Adipose tissue (tissue), 3 donors: ENCODE results near the gene NOSTRIN. TPM values are rescaled to one million over a fixed set of nuclear protein-coding genes. Genes with fewer than 3 reads are reported as not detected.

ENCODE experiments used
- H3K27ac ChIP-seq: one replicate; pipeline ENCODE4 v1.5.1; 2013; ENCODE audit warnings: low read depth, low read length
- WGBS, 3 donors: extraction: QIAGEN DNeasy Blood & Tissue Kit; methylation state at CpG; one replicate each; pipeline ENCODE4 v1.1.7; 2013; 5-methylcytosine and 5-hydroxymethylcytosine counted together
- polyA plus RNA-seq, 3 donors: library from polyadenylated mRNA; stranded (reverse); fragments of 200-250 nt; gene quantifications; one replicate each; pipeline ENCODE4 v1.2.3, GENCODE V29; 2013
- donor health status: healthy with polysubstance abuse.
- donor health status: Bipolar disorder and iron deficiency.
- donor health status: healthy.

Gene NOSTRIN
- polyA plus RNA-seq, 3 donors = 15.0 to 54.1 (median 21.0) TPM

DNA sequence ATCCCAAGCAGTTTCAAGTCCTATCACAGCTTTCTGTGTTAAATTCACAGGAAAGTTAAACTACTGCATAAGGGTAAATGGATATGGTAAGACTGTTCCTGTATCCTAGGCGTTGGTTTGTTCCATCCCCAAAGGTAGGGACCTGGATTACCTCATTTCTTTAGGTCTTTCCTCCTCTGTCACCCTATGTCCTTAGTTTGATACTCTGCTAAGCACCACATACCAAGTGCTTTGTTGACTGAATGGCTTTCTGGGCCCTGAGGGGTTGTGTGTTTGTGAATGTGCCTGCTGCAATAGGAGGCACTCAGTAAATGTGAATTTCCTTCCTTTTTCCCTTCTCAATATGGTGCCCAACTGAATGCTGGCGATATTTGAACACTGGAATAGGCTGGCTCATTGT is 7.8 kb downstream of the NOSTRIN start:
- no peak overlapping the region for H3K27ac ChIP-seq
- WGBS, 3 donors = 86 to 95% (median 89%) methylated on average over 2 of the region's 2 CpGs

DNA sequence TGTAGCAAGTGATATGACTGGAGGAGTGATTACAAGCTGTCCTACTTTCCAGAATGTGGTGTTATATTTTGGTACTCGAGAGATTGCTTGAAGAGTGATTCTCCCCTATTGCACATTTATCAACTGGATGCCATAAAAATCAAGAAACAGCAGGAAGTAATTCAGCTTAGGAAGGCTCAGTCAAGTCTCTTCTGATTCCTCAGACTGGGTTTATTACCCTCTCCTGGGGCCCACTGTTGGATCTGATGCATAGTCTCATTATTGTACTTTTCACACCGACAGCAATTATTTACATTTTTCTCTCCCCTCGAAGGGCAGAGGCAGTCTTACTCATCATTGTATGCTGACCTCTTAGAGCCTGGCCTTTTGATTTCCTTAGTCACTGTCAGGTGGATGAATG is 9.3 kb downstream of the NOSTRIN start:
- WGBS, 3 donors = 66 to 72% (median 70%) methylated on average over 3 of the region's 3 CpGs
- no peak overlapping the region for H3K27ac ChIP-seq

DNA sequence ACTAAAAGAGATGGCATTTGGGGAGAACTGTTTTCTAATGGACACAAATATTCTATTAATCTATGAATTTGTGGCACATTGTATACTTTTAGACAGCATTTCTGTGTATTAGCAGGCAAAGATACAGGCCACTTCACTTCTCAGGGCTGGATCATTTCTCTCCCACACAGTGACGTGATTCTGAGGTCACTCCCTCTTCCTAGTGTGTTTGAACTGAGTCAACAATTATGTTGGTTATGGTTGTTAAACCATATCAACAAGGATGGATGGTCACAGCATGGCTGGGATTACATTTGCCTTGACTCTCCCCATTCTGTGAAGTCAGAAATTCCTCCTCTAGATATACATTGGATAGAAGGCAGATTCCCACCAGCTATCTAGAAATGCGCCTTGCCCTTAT is 11.6 kb downstream of the NOSTRIN start:
- no peak overlapping the region for H3K27ac ChIP-seq
- 85 to 94% (median 87%) methylated on average over 2 of the region's 2 CpGs for WGBS, 3 donors

DNA sequence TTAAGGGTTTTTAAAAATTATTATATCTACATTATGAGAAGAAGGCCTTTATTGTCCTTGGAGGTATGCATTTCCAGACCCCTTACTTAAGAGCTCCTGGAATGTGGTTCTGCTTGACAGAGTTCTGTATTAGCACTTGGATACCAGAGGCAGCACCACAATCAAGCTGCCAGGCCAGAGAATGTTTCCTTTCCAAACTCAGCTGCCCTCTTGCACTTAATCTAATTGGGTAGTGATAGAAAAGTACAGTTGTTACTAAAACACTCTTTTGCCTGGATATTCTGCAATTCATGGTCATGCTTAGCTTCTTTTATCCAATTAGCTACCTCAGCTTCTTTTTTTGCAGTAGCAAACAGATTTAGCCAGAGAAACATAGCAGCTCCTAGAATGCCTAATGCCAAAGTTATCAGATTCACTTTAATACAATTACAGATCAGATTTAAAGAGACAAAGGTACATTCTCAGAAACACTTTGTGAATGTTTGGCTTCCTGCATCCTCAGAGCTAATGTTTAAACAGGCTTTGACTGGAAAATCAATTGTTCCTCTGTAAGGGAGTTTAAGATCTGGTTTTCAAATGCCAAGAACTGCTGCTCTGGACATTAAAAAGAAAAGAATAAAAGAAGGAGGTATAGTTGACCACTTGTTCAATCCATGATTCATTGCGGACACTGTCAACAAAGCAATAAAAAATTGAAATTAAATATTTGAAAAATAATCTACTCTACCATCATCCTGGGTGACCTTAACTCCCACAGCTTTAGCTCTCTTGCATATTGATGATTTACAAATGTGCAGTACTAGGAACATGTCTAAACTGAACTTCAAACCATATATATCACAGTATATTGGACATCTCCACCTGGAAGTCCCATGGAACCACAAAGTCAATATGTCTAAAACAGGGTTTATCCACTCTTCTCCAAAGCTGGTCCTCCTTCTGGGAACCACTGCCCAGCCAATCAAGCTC is 12.8 kb downstream of the NOSTRIN start:
- no peak overlapping the region for H3K27ac ChIP-seq

DNA sequence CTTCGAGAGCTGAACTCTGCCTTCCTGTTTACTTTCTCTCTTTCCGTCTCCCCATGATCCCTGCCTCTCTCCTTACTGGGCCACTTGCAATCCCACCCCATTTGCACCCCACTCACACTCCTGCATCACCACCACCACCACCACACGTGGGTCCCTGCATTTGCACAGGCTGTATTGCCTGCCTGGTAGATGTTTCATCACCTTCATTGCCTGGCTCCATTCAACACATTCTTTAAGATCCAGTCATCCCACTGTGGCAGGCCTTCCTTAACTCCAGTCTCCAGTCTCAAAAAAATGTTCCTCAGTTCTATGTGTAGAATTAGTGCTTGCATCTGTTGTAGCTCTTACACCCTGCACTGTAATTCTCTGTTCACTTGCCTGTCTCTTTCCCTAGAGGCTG is 13.9 kb downstream of the NOSTRIN start:
- no peak overlapping the region for H3K27ac ChIP-seq
- WGBS, 3 donors = 82 to 84% (median 84%) methylated on average over 3 of the region's 3 CpGs

More for the DNA sequence above, 12.8 kb downstream of the NOSTRIN start:
- 36 to 97% (median 90%) methylated on average over 1 of the region's 1 CpG for WGBS, 3 donors

DNA sequence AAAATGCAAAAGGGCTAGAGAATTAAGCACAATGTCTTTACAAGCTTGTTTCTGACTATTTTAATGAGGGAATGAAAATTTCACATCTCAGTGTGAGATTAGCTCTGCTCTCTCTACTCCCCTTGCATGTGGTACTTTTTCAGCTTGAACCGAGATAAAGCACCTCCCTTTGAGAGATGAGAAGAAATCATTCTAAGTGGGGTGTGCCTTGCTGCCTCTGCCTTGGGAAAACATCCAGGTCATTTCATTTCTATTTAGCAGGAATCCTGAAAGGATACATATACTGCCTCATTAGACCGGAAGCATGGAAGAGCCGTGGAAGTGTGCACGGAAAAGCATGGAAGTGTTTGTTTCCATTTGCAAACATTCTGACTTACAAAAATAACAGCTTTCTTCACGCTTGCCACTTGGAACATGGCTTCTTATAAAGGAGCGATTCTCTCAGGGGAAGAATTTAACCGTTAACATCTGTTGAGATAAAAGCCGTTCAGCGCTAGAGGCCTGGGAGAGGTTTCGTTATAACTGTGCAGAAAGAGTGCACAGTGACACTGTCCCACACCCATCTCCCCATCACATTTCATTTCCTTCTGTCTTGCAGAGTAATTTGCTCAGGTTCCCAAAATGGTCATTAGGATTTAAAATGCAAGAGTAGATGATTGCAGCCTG is 16.7 kb downstream of the NOSTRIN start:
- 42 to 61% (median 48%) methylated on average over 10 of the region's 10 CpGs for WGBS, 3 donors
- no peak overlapping the region for H3K27ac ChIP-seq

DNA sequence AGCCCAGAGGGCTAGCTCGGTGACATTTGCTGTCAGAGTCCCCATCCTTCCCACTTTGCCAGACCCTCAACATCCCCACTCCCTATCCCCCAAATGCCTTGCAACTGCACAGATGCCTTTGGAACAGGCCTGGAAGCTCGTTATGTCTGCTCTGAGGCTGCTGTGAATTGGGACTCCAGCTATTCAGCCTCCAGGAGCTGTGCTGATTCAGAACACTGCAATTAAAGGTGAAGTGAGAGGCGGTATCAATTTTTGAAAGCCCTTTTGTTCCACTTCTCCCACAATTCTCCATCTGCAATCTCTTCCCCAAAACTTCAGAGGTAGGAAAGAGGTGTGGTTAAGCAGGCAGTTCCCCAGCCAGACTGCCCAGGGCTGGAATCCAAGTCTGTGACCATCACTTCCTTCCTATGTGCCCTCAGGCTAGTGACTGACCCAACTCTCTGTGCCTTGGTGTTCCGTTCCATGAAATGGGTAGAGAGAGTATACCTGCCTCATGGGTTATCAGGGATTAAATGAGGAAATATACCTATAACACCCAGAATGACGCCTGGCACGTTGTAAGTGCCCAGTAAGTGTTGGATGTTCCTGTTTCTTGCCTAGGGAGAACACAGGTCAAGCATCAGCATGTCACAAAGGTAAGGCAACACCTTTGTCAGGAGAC is 17.5 kb downstream of the NOSTRIN start:
- 87 to 95% (median 88%) methylated on average over 6 of the region's 6 CpGs for WGBS, 3 donors
- H3K27ac ChIP-seq = no peak overlapping the region

DNA sequence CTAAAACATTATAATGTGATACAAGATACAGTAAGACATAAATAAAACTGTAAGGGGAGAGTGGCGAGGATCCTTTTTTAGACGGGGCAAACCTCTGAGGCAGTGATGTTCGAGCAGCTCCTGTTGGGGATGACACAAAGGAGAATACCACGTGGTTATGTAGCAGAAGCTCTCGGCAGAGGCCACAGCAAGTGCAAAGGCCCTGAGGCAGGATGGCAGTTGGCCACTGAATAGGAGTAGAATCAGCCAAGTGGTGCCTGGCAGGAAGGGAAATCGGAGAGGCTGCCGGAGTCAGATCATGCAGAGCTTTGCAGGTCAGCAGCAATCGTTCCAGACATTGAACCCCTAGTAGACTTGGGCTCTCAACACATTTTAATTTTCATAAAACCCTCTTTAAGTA is 19.1 kb downstream of the NOSTRIN start:
- 82 to 94% (median 91%) methylated on average over 8 of the region's 8 CpGs for WGBS, 3 donors
- no peak overlapping the region for H3K27ac ChIP-seq

DNA sequence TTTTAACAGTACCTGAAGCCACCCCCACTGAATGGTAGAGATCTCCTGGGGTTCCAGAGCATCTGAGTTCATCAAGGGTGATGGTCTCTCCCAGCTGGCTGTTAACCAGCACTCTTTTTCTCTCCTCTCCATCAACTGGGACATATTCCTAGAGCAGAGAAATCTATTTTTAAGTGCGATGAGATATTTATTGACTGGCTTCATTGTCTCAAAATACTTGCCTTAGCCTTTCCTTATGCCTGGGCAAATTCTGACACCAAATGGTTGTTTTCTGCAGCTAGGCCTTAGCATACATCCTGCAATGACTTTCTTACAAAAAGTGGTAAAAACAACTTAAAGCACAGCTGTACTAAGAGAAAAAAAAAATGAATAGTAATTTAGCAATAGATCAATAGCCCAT is 19.6 kb downstream of the NOSTRIN start:
- WGBS, 3 donors = 82 to 93% (median 86%) methylated on average over 1 of the region's 1 CpG
- no peak overlapping the region for H3K27ac ChIP-seq

DNA sequence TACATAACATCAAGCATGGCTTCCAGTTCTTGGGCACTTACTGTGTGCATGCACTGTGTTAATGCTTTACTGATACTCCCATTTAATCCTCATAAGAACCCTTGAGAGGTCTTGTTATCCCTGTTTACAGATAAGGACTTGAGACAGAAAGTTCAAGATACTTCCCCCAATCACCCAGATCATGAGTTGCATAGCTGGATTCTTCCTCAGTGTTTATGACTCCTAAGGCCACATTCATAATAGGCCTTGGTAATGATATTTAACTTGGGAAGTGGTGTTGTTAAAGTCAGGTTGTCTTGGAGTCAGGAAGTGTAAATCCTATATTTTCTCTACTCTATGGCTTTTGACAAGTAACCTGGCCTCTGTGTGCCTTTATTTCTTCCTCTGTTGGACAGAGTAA is 22.7 kb downstream of the NOSTRIN start:
- H3K27ac ChIP-seq = no peak overlapping the region

DNA sequence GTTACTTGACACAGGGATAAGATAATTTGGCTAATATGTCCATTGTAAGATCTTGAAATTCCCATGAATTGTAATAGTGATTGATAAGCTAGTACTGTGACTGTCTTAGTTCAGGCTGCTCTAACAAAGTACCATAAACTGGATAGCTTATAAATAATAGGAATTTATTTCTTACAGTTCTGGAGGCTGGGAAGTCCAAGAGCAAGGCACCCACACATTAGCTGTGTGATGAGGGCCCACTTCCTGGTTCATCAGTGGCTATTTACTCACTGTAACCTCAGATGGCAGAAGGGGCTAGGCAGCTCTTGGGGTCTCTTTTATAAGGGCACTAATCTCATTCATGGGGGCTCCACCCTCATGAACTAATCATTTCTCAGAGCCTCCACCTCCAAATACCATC is 28.5 kb downstream of the NOSTRIN start:
- no peak overlapping the region for H3K27ac ChIP-seq

DNA sequence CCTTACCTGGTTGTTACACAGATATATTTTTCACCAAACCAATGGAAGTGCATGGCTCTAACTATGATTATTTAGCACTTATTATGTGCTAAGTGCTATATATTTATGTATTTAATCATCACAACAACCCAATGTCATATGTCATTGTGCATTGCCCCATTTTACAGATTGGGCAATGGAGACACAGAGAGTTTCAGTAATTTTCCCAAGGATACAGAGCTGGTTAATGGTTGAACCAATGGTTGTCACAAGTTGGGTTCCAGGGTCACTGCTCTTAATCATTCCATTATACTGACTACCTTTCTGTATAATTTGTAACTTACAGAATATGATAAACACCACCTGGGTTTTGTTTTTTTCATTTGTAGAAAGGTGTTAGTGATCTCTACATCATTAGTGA is 29.2 kb downstream of the NOSTRIN start:
- H3K27ac ChIP-seq = no peak overlapping the region

DNA sequence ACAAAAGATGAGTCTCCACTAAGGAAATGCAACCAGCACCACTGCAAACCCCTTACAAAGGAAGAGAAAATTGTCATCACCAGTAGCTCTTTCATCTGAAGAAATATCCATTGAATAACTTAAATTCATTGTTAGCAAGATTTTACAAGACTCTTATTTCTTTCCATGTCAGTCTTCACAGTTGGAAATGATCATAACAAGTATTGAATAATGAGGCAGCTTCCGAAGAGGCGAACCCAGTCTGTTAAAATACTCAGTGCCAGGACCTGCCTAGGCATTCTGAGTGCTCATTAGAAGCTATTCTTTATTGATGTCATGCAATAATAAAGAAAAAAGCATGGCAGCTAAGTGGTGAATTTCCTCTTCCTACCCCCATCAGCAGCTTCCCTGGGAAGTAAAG is 33.5 kb downstream of the NOSTRIN start:
- WGBS, 3 donors = 97 to 99% (median 97%) methylated on average over 2 of the region's 2 CpGs
- H3K27ac ChIP-seq = no peak overlapping the region

DNA sequence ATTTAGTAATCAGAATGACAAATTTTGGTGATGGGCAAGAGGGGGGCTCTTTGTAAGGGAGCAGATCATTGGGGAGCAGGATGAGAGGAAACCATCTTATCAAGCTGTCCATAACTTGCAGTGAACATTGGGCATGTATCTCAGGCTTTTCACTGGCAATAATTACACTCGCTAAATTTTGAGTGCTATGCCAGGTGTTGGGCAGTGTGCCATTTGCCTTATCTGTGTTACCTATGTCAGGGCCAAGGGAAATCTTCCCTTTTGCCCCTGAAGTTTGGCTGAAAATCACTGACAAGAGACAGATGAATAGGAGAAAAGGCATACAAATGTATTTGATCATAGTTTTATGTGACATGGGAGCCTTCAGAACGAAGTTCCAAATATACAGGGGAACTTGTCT is 39.0 kb downstream of the NOSTRIN start:
- 30 to 78% (median 60%) methylated on average over 2 of the region's 2 CpGs for WGBS, 3 donors
- no peak overlapping the region for H3K27ac ChIP-seq

DNA sequence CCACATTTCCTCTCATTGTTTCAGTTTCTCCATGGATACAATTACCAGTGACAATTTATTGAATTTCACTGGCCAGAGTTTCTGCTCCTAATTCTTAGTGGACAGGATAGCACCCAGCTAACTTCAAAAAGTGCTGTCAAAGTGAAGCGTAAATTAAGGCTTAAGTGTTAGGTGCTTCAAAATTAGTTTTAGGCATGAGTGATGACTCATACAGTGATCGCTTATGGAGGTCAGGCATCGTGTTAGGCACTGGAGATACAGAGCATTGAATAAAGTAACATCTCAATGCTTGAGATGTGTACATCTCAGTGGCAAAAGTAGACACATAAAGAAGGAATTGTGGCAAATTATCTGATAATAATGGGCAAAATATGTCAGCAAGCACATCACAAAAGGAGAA is 40.8 kb downstream of the NOSTRIN start:
- no peak overlapping the region for H3K27ac ChIP-seq
- WGBS, 3 donors = 90 to 96% (median 93%) methylated on average over 3 of the region's 3 CpGs

DNA sequence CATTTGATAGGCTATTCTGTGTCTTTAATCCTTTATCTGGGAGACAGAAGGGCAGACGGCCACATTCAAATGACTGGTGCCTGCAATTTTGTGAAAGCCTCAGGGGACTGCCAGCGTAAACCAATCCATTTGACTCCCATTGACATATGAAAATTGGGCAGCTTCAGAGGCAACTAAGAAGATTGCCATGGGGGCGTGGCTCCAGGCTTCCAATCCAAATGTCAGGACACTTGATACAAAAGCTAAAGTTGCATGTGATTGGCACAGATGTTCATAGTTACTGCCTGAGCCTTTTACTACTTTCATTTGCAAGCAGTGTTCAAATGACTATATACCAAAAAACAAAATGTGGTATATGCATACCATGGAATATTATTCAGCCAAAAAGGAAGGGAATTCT is 45.8 kb downstream of the NOSTRIN start:
- no peak overlapping the region for H3K27ac ChIP-seq
- WGBS, 3 donors = 81 to 87% (median 83%) methylated on average over 3 of the region's 3 CpGs

DNA sequence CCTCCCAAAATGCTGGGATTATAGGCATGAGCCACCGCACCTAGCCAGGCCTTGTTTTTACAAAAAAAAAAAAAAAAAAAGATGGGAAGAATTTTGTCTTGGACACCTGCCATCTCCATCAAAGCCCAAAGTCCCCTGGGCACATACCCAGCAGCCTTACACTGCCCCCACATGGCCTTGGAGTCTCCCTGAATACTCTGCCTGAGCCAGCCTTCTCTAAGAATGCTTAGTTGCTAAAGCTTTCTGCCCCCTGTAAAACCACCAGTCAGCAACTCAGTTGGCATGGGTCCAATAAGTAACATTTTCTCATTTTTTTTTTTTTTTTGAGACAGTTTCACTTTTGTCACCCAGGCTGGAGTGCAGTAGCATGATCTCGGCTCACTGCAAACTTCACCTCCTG is 47.2 kb downstream of the NOSTRIN start:
- H3K27ac ChIP-seq = no peak overlapping the region
- 41 to 62% (median 61%) methylated on average over 2 of the region's 2 CpGs for WGBS, 3 donors

DNA sequence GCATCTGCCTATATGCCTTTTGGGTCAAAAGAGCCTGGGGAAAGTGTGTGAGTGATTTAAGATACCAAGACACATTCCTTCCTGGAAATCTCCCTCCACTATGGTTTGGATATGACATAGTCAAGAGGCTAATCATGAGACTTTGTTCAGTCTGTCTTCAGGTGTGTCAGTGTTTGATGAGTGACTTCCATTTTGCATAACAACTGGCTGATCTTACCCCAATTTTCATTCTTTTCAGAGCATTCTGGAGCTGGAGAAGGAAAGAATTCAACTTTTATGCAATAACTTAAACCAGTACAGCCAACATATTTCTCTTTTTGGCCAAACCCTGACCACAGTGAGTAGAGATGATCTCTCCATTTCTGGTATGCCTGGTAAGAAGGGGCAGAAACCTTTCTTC is 48.4 kb downstream of the NOSTRIN start:
- no peak overlapping the region for H3K27ac ChIP-seq

DNA sequence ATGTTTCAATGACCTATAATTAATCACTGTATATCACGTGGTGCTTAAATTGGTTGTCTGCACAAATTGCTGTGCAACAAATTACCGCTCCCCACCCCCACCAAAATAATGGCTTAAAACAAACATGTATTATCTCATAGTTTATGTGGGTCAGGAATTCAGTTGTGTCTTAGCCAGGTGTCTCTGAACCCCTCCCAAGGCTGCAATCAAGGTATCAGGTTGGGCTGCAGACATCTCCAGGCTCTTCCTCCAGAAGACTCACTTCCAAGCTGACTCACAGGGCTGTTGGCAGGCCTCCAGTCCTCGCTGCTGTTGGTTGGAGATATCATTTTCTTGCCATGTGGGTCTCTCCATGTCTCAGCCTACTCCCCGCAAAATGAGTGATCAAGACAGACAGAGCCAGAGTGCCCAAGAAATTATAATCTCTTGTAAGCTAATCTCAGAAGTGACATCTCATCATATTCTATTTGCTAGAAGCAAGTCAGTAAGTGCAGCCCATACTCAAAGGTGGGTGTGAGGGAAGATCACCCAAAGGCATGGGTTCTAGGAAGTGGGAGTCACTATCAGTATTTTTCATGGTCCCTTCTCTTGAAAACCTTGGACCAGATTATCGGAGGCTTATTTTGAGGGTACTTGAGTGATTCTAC is 49.4 kb downstream of the NOSTRIN start:
- no peak overlapping the region for H3K27ac ChIP-seq
- WGBS, 3 donors = 73 to 90% (median 79%) methylated on average over 5 of the region's 5 CpGs
